T follicular helper cell (primary cell): ENCODE data around the gene LOXL1.
"Not testable (repeated sequence)": the region's sequence is repeated elsewhere in the genome, so short reads cannot be mapped to it uniquely, and the experiment has no call there.

Experiments
- DNase-seq: peaks from one replicate; pipeline ENCODE4 v3.0.0-alpha.2; 2020; ENCODE audit warnings: low read depth

Gene LOXL1

DNA sequence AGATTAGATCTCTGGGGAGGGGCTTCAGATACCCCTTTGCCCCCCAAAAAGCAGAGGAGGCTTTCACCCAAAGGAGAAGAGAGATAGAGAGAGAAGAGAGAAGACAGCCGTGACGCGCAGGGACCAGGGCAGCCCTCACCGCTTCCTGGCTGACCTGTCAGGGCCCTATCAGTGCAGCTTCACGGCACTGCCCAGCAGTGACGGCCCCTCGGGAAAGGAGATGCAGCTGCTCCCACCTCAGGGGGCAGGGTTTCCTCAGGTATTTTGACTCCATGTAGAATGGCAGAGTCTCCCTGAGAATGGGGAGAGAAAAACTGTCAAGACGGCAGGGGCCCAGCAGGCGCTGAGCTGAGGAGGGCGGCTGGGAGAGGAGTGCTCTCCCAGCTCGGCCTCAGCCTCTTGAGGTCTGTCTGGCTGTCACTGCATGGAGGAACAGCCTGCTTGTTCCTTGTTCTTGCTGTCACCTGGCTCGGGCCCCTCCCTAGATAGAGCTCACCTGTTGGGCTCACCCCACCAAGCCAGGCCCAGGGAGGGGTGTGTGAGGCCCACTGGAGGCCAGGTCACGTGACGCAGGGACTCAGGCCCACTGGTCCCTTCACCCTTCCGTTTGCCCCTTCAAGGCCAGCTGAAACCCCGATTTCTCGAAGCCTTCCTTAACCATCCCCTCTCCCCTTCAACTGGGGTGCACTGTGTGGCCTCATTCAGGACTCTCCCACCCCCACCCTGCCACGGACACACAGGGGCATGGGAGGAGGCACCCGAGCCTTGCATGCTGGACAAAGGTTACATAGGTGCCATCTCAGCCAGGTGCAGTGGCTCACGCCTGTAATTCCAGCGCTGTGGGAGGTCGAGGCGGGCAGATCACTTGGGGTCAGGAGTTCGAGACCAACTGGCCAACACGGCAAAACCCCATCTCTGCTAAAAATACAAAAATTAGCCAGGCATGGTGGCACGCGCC, 28.2 kb downstream of the LOXL1 start:
- no peak for DNase-seq

DNA sequence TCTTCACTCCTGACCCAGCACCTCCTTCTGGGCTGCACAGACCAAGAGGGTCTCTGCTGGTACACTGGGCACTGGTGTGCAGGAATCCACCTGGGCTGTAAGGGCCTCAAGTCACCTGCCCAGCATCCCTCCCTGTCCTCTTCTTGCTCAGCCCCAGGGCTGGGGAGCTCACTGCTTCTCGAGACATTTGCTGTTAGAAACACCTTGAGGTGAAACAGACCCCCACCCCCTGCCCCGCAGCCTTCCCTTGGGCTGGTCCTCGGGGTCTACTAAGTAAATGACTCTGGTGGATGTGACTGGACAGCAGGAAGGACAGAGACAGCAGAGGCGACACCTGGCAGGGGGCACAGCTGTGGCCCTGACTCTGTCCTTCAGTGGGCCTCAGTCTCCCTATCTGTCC, 29.1 kb downstream of the LOXL1 start:
- DNase-seq, result no peak

DNA sequence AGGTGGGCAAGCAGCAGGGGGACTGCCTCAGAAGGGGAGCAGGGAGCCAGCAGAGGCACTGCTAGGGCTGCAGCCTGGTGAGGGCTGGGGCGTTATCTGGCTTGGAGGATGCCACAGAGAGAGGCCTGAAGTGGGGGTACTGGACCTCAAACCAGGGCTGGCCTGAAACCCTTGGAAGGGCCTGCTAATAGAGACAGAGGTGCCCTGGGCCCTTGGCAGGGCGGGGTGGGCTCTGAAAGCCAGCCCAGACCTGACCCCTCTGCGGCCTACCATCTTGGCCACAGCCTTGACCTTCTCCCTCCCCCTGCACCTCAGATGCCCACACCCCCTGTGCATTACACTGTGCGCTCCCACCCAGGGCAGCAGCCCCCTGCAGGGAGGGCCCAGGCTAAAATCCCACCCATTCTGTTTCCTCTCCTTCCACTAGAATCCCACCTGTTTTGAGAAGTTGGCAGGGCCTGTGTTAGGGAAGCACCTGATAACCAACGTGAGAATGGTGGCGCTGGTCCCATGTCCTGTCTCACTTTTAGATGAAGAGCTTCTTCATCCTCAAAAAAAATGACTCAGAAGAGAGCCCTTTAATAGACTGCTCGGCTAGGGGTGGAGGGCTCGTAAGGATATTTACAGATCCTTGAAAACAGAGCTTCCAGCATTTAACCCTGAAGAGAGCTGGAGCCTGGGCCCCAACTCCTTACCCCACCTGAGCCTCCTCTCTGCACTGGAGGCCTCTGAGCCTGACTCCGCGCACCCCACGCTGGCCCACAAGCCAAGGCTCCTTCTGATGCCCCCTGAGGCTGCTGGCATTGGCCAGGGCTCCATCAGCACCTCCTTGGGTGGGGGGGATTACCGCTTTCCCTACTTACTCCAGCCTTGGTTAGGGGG, 29.8 kb downstream of the LOXL1 start:
- DNase-seq, result no peak

- no peak for DNase-seq
These were observed 30.5 kb downstream of the LOXL1 start for GRCh38 chr15:73956743-73957135.

GRCh38 chr15:73957276-73957675, 31.0 kb downstream of the LOXL1 start:
- DNase-seq, result no peak

GRCh38 chr15:73957785-73958184, 31.5 kb downstream of the LOXL1 start:
- no peak for DNase-seq

- DNase-seq, result no peak
These were observed 32.8 kb downstream of the LOXL1 start for GRCh38 chr15:73959012-73959581.

DNA sequence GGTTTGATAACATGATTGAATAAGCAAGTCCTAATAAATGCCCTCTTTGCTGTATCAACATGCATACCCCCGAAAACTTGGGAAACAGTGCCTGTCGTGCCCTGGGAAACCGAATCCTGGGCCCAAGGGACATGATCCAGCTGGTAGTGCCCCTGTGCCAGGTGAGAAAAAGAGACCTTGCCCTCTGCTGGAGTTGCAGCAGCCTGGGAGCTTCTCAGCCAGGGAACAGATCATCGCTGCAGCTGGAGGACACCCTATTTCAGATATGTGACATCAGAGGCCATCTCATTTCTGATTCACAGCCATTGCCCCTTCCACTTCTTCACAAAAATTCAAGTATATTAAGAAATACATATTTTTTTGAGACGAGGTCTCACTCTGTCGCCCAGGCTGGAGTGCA, 33.5 kb downstream of the LOXL1 start:
- no peak for DNase-seq

GRCh38 chr15:73960472-73961070, 34.3 kb downstream of the LOXL1 start:
- not testable (repeated sequence) for DNase-seq

GRCh38 chr15:73962433-73962832, 36.2 kb downstream of the LOXL1 start:
- no peak for DNase-seq

DNA sequence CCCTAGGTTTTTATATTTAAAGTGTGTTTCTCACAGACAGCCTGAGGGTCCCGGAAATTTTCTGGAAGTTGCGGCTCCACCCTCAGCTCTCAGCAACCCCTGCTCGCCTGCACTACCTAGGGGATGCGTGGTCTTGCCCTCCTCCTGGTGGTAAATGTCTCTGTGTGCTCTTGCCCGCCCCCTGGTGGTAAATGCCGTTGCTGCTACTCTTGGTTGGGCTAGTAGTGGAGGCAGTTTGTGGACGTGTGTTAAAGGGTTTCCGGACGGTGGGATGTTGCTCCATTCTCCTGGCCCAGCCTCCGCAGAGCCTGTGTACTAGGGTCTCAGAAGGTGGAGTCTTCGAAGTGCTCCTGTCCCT, 38.5 kb downstream of the LOXL1 start:
- DNase-seq, result peak; percentile 77

DNA sequence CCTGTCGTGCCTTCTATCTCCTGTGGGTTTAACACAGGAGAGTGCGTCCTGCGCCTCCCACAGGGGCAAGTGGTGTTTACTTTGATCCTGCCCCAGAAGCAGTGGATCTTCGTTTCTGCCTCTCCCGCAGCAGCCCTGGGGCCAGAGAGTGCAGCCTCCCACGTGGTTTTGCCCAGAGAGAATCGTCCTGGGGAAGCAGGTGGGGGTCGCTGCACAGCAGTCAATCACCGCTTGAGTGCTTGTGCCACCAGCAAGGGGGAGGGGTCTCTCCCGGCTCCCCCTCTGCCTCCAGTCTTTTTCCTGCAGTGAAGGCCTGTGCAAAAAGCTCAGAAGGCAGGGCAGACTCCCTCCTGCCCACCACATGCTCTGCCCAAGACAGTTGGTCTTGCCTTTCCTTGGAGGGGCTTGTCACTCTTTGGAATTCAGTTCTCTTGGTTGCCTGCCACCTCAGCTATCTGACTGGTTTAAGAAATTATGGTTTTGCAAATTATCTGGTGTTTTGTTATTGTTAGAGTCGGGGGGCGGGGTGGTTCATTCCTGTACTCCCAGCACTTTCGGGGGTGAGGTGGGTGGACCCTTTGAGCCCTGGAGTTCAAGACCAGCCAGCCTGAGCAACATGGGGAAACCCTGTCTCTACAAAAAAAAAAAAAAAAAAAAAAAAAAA, 39.0 kb downstream of the LOXL1 start:
- DNase-seq, result no peak

DNA sequence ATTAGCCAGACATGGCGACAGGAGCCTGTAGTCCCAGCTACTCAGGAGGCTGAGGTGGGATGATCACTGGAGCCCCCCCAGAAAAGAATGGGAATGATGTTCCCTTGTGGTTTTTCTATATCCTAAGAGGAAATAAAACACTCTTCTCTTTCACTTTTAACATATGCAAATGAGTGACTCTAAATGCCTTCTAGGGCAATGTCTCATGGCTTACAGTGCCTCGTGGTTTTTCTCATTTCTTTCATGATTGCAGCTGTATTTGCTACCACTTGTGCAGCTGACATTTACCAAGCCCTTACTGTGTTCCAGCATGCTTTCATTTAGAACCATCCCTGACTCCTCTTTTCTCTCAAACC, 39.5 kb downstream of the LOXL1 start:
- no peak for DNase-seq

DNA sequence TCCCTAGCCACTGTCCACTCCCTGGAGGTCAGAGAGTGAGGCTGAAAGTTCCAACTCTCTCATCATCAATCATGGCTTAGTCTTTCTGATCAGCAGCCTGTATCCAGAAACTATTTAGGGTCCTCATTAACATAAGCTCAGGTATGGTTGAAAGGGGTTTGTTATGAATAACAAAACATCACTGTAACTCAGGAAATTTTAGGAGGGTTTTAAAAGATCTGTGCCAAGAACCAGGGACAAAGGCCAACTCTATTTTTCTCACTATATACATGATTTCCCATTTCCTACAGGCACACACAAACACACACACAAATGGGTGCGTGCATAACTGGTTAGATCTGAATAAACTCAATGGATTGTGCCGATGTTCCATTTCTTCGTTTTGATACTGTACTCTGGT, 42.2 kb downstream of the LOXL1 start:
- DNase-seq, result no peak

DNA sequence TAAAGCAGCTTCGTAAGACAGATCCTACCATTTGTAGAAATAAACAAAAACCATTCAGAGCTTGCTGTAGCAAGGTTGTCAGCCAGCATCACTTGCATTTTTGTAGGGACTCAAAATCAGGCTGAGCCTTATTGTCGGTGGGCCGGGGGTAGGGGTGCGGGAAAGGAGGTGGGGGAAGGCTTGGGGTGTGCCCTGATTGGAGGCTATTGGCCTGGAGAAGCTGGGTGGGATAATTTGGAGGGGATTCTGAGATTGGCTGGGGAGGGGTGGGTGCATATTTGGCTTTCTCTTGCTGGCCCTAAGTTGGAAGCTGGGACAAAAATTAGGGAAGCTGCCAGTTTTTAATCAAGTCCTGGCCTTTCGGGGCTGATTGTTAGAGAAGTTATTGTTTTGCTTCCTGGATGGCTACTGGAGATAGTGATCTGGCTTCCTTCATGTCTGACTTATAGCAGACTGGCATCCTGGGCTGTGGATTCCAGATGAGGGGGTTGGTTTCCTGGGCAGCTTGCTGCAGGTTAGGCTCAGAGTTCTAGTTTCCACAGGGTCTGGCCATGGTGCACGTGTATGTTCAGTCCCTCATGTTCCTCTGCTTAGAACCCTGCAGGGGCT, 43.0 kb downstream of the LOXL1 start:
- no peak for DNase-seq

DNA sequence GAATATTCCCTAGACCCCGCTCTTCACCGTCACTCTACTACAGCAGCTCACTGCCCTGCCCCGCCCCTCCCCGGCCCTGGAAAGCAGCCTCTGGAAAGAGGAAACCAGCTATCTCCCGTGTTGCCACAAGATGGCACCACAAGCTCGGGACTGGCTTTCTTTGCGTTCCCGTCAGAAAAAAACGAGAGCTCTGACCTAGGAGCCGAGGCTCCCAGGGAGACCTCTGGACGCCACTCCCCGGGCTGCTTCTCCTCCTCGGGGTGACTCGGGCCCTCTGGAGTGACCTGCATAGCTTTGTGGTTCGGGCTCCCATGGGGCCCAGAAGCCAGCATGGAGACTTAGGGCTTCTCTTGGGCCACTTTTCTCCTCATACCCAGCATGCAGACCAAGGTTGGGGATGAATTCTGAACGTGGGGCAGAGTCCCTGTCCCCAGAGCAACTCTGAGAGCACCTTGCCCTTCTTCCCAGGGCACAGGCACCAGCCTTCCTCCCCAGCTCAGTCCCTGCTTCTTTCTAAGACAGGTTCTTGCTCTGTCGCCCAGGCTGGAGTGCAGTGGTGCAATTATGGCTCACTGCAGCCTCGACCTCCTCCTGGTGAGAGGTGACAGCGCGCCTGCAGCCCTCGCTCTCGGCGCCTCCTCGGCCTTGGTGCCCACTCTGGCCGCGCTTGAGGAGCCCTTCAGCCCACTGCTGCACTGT, 46.9 kb downstream of the LOXL1 start:
- peak; percentile 67 for DNase-seq

- DNase-seq, result not testable (repeated sequence)
These were observed 47.5 kb downstream of the LOXL1 start for GRCh38 chr15:73973683-73974200.

- not testable (repeated sequence) for DNase-seq
These were observed 49.3 kb downstream of the LOXL1 start for GRCh38 chr15:73975440-73976125.

DNA sequence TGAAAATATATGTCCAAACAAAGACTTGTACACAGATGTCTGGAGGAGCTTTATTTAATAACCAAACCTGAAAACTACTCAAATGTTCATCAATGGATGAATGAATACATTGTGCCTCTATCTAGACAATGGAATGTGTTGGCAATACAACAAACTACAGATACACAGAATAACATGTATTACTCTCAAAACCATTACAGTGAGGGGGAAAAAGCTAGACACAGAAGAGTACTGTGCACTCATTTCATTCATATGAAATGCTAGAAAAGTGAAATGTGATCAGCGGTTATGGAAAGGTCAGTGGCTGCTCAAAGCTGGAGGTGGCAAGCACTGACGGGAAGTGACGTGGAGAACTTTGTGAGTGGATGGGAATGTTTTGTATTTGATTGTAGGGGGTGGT, 52.6 kb downstream of the LOXL1 start:
- DNase-seq, result no peak

GRCh38 chr15:73979636-73980035, 53.4 kb downstream of the LOXL1 start:
- no peak for DNase-seq
